ENCODE data around the gene DNAL1. TPM values are rescaled to one million over a fixed set of nuclear protein-coding genes. Genes with fewer than 3 reads are reported as not detected.
"Not testable (repeated sequence)": the region's sequence is repeated elsewhere in the genome, so short reads cannot be mapped to it uniquely, and the experiment has no call there.

DNAL1 gene
- total RNA-seq, 2 donors from 2014 or later: 8.5 to 10.0 TPM

- TF ChIP-seq POLR2AphosphoS5 (IDR thresholded peaks at IDR 0.05) (no peak), CTCF (IDR thresholded peaks at IDR 0.05) (no peak), POLR2A (IDR thresholded peaks at IDR 0.05) (no peak)
- Histone ChIP-seq H3K4me3 (no peak overlapping the region), H3K36me3 (no peaks in the 10 kb centered on the region), H3K9me3 (no peaks in the 10 kb centered on the region), H3K27me3 (replicated peaks; ENCODE audit: insufficient read depth) (no peaks in the 10 kb centered on the region), H3K4me1 (replicated peaks) (no peaks in the 10 kb centered on the region), H3K27ac (no peak overlapping the region)
- WGBS: 87% methylated on average over 2 of the region's 2 CpGs
- DNase-seq (ENCODE audit: low spot score): no peak
- intact Hi-C loops (cut with DNase I): no loop called here
These were observed 50.3 kb downstream of the DNAL1 start for GRCh38 chr14:73695082-73695481.

GRCh38 chr14:73695997-73696396, 51.2 kb downstream of the DNAL1 start:
- TF ChIP-seq CTCF (IDR thresholded peaks at IDR 0.05) (no peak), POLR2AphosphoS5 (IDR thresholded peaks at IDR 0.05) (no peak)
- Histone ChIP-seq H3K27me3 (replicated peaks; ENCODE audit: insufficient read depth) (no peaks in the 10 kb centered on the region), H3K9me3 (no peaks in the 10 kb centered on the region), H3K36me3 (no peaks in the 10 kb centered on the region), H3K27ac (no peak overlapping the region), H3K4me3 (no peak overlapping the region), H3K4me1 (replicated peaks) (no peaks in the 10 kb centered on the region)
- WGBS: 93% methylated on average over 2 of the region's 2 CpGs
- intact Hi-C loops (cut with DNase I): no loop called here
- no peak for DNase-seq (ENCODE audit: low spot score)

GRCh38 chr14:73696466-73697400, 51.9 kb downstream of the DNAL1 start:
- Histone ChIP-seq H3K4me1 (replicated peaks) (no peaks in the 10 kb centered on the region), H3K27ac (no peak overlapping the region), H3K4me3 (no peak overlapping the region)

GRCh38 chr14:73700325-73700724, 55.5 kb downstream of the DNAL1 start:
- no peak for TF ChIP-seq CTCF (IDR thresholded peaks at IDR 0.05)
- H3K4me1 ChIP-seq (replicated peaks): no peaks in the 10 kb centered on the region
- WGBS: 32% methylated on average over 1 of the region's 1 CpG
- intact Hi-C loops (cut with DNase I): no loop called here
- H3K27me3 ChIP-seq (replicated peaks; ENCODE audit: insufficient read depth): no peaks in the 10 kb centered on the region
- H3K9me3 ChIP-seq: no peaks in the 10 kb centered on the region
- no peak overlapping the region for H3K27ac ChIP-seq
- H3K4me3 ChIP-seq: no peak overlapping the region
- DNase-seq (ENCODE audit: low spot score): no peak
- H3K36me3 ChIP-seq: no peaks in the 10 kb centered on the region

More at GRCh38 chr14:73696466-73697400, 51.9 kb downstream of the DNAL1 start:
- WGBS: 85% methylated on average over 2 of the region's 2 CpGs
- H3K36me3 ChIP-seq: no peaks in the 10 kb centered on the region
- H3K27me3 ChIP-seq (replicated peaks; ENCODE audit: insufficient read depth): no peaks in the 10 kb centered on the region
- H3K9me3 ChIP-seq: no peaks in the 10 kb centered on the region
- no peak for DNase-seq (ENCODE audit: low spot score)
- intact Hi-C loops (cut with DNase I): no loop called here
- TF ChIP-seq CTCF (IDR thresholded peaks at IDR 0.05) (no peak), POLR2AphosphoS5 (IDR thresholded peaks at IDR 0.05) (no peak), POLR2A (IDR thresholded peaks at IDR 0.05) (no peak)

GRCh38 chr14:73708076-73708475, 63.3 kb downstream of the DNAL1 start:
- 77% methylated on average over 4 of the region's 4 CpGs for WGBS
- intact Hi-C loops (cut with DNase I); H3K36me3 ChIP-seq; H3K4me3 ChIP-seq; DNase-seq (ENCODE audit: low spot score); H3K9me3 ChIP-seq; H3K27ac ChIP-seq; H3K4me1 ChIP-seq (replicated peaks); H3K27me3 ChIP-seq (replicated peaks; ENCODE audit: insufficient read depth): not testable (repeated sequence)

Measured in prostate gland (tissue), 2 donors.